ENCODE measurements around the gene OR4M2.
"Not testable (repeated sequence)": the region's sequence is repeated elsewhere in the genome, so short reads cannot be mapped to it uniquely, and the experiment has no call there.

The OR4M2 gene

GRCh38 chr15:22080227-22080626, at the start of gene OR4M2:
Gene OR4M2 (plus strand): TSS chr15:22080527. CDS start chr15:22080625, 98 bp downstream.
- not testable (repeated sequence) for DNase-seq (ENCODE audit: low read depth in 2 of 2)

- DNase-seq (ENCODE audit: low read depth in 2 of 2): not testable (repeated sequence)
These were observed 11.1 kb upstream of the OR4M2 start for GRCh38 chr15:22069267-22069666.

GRCh38 chr15:22081386-22081785, 1.1 kb downstream of the OR4M2 start:
- not testable (repeated sequence) for DNase-seq (ENCODE audit: low read depth in 2 of 2)

- DNase-seq (ENCODE audit: low read depth in 2 of 2): not testable (repeated sequence)
These were observed 18.4 kb downstream of the OR4M2 start for GRCh38 chr15:22098616-22099253.

GRCh38 chr15:22099289-22099891, 19.1 kb downstream of the OR4M2 start:
- DNase-seq (ENCODE audit: low read depth in 2 of 2): not testable (repeated sequence)

- DNase-seq (ENCODE audit: low read depth in 2 of 2): not testable (repeated sequence)
These were observed 41.7 kb downstream of the OR4M2 start for GRCh38 chr15:22122033-22122432.
